Measurements from ENCODE around the gene PLCB1. TPM values are rescaled to one million over a fixed set of nuclear protein-coding genes. Genes with fewer than 3 reads are reported as not detected.

The PLCB1 gene
- total and polyA plus RNA-seq, 10 of the 15 experiments (the other 5 are each of a cell fraction or from before 2014, with no cell fraction given) = 0.05 to 5.3 (median 0.17) TPM; not detected in 1

GRCh38 chr20:8740265-8740664 is 608.2 kb downstream of the PLCB1 start:
- no peak overlapping the region for H3K27ac ChIP-seq (ENCODE audit: control insufficient read depth, insufficient read depth)
- RAD21 ChIA-PET (ENCODE audit: unreplicated experiment) = no interaction called here
- H4K20me1 ChIP-seq (ENCODE audit: control insufficient read depth, insufficient read depth) = no peaks in the 10 kb centered on the region
- H2AFZ ChIP-seq (ENCODE audit: control insufficient read depth, low read depth, low read length) = no peak overlapping the region
- no peaks in the 10 kb centered on the region; the same call in 2 of the 3 replicates for H3K9me3 ChIP-seq (replicated peaks; ENCODE audit: control insufficient read depth, insufficient read depth, low read length)
- no peak overlapping the region for H3K4me2 ChIP-seq (ENCODE audit: control insufficient read depth, insufficient read depth)
- in situ Hi-C loops (cut with MboI) = no loop called here
- intact Hi-C loops (cut with micrococcal nuclease; ENCODE audit: unreplicated experiment) = no loop called here
- ATAC-seq (peak; percentile 76), FAIRE-seq (no peak), DNase-seq (ENCODE audit: low read depth, low spot score) (peak; percentile 41)
- SMC1A ChIA-PET (ENCODE audit: uncharacterized antibody, unreplicated experiment) = no interaction called here
- WGBS (ENCODE audit: insufficient coverage, insufficient replicate concordance, low lambda C conversion rate, missing lambda C conversion rate) = 22% methylated on average over 4 of the region's 4 CpGs
- no peak overlapping the region for H3K9ac ChIP-seq (ENCODE audit: control insufficient read depth, insufficient read depth, low read length)
- H3K27me3 ChIP-seq (replicated peaks in 1 of 2; ENCODE audit: control insufficient read depth in 2 of 2, insufficient read depth in 2 of 2, low read length in 1 of 2) = no peaks in the 10 kb centered on the region
- CTCF ChIA-PET = no interaction called here
- H3K79me2 ChIP-seq (ENCODE audit: control insufficient read depth, insufficient read depth, low read length) = no peaks in the 10 kb centered on the region
- POLR2A ChIA-PET = no interaction called here
- no peak overlapping the region for H3K4me3 ChIP-seq
- no TSS peak for BruUV-seq (replicated peaks)
- H3K36me3 ChIP-seq (ENCODE audit: control insufficient read depth in 2 of 2, insufficient read depth in 2 of 2, low read length in 1 of 2) = no peaks in the 10 kb centered on the region
- no peaks in the 10 kb centered on the region for H3K4me1 ChIP-seq (ENCODE audit: control insufficient read depth, insufficient read depth, low read length)
- no peak for TF ChIP-seq ZNF217 (IDR thresholded peaks at IDR 0.05)
- TF ChIP-seq ZNF24 (IDR thresholded peaks at IDR 0.05) = no peak
- no peak for TF ChIP-seq TARDBP (IDR thresholded peaks at IDR 0.05; ENCODE audit: borderline replicate concordance)
- TF ChIP-seq ZBTB4 (CRISPR knock-in tag; IDR thresholded peaks at IDR 0.05) = no peak
- no peak for TF ChIP-seq WRNIP1 (IDR thresholded peaks at IDR 0.05; ENCODE audit: borderline replicate concordance, low read depth, low read length)
- TF ChIP-seq ZNF207 (IDR thresholded peaks at IDR 0.05; ENCODE audit: borderline replicate concordance) = no peak
- TF ChIP-seq ASH2L (IDR thresholded peaks at IDR 0.05; ENCODE audit: borderline replicate concordance, low read depth) = no peak
- TF ChIP-seq TCF3 (IDR thresholded peaks at IDR 0.05; ENCODE audit: borderline replicate concordance, insufficient read depth, low read depth, low read length) = no peak
- TF ChIP-seq HSF1 (IDR thresholded peaks at IDR 0.05; ENCODE audit: low read depth, low read length) = no peak
- TF ChIP-seq CBX3 (IDR thresholded peaks at IDR 0.05; ENCODE audit: borderline replicate concordance, low read depth) = no peak
- TF ChIP-seq, protein P1, sequence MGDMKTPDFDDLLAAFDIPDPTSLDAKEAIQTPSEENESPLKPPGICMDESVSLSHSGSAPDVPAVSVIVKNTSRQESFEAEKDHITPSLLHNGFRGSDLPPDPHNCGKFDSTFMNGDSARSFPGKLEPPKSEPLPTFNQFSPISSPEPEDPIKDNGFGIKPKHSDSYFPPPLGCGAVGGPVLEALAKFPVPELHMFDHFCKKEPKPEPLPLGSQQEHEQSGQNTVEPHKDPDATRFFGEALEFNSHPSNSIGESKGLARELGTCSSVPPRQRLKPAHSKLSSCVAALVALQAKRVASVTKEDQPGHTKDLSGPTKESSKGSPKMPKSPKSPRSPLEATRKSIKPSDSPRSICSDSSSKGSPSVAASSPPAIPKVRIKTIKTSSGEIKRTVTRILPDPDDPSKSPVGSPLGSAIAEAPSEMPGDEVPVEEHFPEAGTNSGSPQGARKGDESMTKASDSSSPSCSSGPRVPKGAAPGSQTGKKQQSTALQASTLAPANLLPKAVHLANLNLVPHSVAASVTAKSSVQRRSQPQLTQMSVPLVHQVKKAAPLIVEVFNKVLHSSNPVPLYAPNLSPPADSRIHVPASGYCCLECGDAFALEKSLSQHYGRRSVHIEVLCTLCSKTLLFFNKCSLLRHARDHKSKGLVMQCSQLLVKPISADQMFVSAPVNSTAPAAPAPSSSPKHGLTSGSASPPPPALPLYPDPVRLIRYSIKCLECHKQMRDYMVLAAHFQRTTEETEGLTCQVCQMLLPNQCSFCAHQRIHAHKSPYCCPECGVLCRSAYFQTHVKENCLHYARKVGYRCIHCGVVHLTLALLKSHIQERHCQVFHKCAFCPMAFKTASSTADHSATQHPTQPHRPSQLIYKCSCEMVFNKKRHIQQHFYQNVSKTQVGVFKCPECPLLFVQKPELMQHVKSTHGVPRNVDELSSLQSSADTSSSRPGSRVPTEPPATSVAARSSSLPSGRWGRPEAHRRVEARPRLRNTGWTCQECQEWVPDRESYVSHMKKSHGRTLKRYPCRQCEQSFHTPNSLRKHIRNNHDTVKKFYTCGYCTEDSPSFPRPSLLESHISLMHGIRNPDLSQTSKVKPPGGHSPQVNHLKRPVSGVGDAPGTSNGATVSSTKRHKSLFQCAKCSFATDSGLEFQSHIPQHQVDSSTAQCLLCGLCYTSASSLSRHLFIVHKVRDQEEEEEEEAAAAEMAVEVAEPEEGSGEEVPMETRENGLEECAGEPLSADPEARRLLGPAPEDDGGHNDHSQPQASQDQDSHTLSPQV (IDR thresholded peaks at IDR 0.05) = no peak
- TF ChIP-seq BCL11A (IDR thresholded peaks at IDR 0.05; ENCODE audit: low read depth, low read length) = peak; percentile 59; the same call in 1 of the 2 replicates
- no peak for TF ChIP-seq BRCA1 (IDR thresholded peaks at IDR 0.05; ENCODE audit: low read depth, low read length)
- TF ChIP-seq SMAD5 (IDR thresholded peaks at IDR 0.05; ENCODE audit: low read depth) = no peak
- TF ChIP-seq RCOR1 (conservative IDR thresholded peaks at IDR 0.05; ENCODE audit: low read depth, low read length) = no peak
- no peak for TF ChIP-seq POU2F2 (IDR thresholded peaks at IDR 0.05; ENCODE audit: borderline replicate concordance, low read depth, low read length)
- peak; percentile 41; the same call in 1 of the 2 replicates for TF ChIP-seq JUND (IDR thresholded peaks at IDR 0.05; ENCODE audit: low read depth, low read length)
- no peak for TF ChIP-seq EZH2 (IDR thresholded peaks at IDR 0.05; ENCODE audit: borderline replicate concordance, control insufficient read depth, low read depth, low read length)
